Measurements from ENCODE around the gene C1QTNF12.
"Not testable (repeated sequence)": the region's sequence is repeated elsewhere in the genome, so short reads cannot be mapped to it uniquely, and the experiment has no call there.

Gene C1QTNF12

DNA sequence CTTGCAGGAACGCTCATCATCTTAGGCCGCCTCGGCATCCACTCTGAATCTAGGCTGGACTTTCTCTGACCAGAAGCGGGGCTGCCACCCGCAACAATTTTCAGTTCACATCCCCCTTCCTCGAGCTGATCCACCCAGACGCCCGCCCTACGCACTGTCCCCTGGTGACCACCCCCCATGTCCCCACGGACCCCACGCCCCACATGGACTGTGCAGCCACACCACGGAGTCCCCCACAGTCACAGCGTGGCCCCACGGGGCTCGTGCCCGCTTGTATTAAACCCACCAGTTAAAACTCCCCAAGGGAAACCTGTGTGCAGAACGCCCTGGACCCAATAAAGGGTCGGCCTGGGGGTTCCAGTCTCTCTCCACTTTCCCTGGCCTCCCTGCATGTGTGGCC lies 13.0 kb upstream of the C1QTNF12 start:
- DNase-seq (ENCODE audit: low spot score), result no peak

DNA sequence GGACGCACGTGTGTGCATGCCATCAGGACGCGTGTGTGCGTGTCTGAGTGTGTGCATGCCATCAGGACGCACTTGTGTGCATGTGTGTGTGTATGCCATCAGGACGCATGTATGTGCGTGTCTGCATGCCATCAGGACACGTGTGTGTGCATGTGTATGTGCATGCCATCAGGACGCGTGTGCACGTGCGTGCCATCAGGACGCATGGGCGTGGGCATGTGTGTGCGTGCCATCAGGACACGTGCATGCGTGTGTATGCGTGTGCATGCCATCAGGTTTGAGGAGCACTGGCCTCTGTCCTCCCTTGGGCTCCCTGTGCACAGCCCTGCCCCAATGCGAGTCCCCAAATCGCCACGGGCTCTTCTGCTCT lies 12.6 kb upstream of the C1QTNF12 start:
- DNase-seq (ENCODE audit: low spot score), result no peak

GRCh38 chr1:1256956-1257871 lies 10.7 kb upstream of the C1QTNF12 start:
- no peak for DNase-seq (ENCODE audit: low spot score)

- DNase-seq (ENCODE audit: low spot score), result no peak
Measured at GRCh38 chr1:1255611-1256010, 9.1 kb upstream of the C1QTNF12 start.

DNA sequence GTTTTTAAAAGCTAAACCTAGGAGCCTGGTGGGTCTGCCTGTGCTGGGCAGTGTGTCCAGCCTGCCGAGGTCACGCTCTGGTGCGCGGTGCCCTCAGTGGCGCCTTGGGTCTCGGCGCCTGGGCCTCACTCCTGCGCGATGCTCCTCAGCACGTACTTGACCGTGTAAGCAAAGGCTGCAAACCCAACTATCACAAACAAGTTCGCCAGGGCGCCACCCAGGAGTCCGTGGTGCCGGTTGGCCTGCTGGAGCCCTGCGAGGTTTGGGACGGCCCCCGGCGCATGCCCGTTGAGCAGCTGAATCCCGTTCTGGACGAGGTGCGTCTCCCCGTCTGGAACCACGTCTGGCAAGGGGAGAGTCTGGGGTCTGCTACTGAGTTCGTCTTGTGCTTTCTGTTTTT lies 8.6 kb upstream of the C1QTNF12 start:
- DNase-seq (ENCODE audit: low spot score), result no peak

GRCh38 chr1:1254667-1254998 lies 8.1 kb upstream of the C1QTNF12 start:
- no peak for DNase-seq (ENCODE audit: low spot score)

- no peak for DNase-seq (ENCODE audit: low spot score)
Measured at GRCh38 chr1:1253972-1254666, 7.6 kb upstream of the C1QTNF12 start.

- no peak for DNase-seq (ENCODE audit: low spot score)
Measured at GRCh38 chr1:1253314-1253713, 6.8 kb upstream of the C1QTNF12 start.

- DNase-seq (ENCODE audit: low spot score), result peak; percentile 65
Measured at GRCh38 chr1:1250786-1251284, 4.3 kb upstream of the C1QTNF12 start.

GRCh38 chr1:1248009-1248913 lies 1.7 kb upstream of the C1QTNF12 start:
- not testable (repeated sequence) for DNase-seq (ENCODE audit: low spot score)

GRCh38 chr1:1247341-1247913 lies 905 bp upstream of the C1QTNF12 start:
- DNase-seq (ENCODE audit: low spot score), result no peak

DNA sequence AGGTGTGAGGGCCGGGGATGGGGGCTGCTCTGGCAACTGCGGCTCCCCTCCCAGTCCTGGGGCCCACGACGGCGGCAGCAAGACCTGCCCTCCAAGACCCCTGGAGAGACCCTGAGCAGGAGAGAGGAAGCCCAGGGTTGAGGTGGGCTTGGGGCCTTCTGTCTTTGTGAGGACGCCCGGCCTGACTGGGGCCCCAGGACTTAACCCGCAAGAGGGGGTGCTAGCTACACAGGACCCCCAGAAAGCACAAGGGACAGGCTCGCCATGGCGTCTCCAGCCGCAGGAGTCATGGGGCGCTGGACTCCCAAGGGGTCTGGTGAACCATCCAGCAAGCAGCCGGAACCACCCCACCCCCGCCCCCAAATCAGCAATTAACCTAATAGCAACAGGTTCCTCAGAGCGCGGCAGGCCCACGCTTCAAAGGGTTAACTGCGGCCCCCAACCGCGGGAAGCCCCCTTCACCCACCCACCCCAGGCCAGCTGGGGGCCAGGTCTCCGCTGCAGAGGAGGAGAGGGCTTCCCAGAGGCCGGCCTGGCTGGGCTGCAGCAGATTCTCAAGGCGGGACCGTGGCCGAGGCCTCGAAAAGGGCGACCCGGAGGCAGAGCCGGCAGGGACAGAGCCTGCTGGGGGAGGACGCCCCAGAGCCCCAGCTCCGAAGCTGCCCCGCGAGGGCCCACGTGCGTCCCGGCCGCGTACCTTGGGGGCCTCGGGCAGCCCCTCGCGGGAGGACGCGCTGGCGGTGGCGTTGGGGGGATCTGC lies 525 bp downstream of the C1QTNF12 start:
- no peak for DNase-seq (ENCODE audit: low spot score)

GRCh38 chr1:1245178-1245816 lies 1.2 kb downstream of the C1QTNF12 start:
- no peak for DNase-seq (ENCODE audit: low spot score)

DNA sequence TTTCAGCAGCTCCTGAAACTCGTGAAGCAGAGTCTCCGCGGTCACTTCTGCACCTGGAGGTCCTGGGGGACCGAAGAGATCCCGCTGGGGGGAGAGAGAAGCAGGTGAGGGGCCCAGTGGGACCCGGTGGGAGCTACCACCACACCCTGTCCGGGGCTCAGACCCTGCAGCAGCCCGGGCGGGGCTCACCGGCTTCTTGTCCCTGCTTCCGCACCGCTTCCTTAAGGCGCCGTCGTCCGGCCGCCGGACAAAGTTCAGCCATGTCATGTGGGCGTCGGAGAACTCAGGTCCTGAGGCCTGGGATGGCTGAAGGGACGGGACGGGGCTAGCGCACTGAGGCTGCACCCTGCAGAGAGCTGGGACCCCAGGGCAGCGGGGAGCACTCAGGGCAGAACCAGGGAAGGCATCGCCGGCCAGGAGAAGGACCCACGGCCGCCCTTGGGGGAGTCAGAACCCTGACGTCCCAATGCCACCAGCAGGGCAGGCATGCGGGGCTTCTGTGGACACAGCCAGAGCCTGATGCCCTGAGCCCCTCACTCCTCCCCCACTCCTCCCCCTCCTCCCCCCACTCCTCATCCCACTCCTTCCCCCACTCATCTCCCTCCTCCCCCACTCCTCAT lies 2.2 kb downstream of the C1QTNF12 start:
- no peak for DNase-seq (ENCODE audit: low spot score)

- no peak for DNase-seq (ENCODE audit: low spot score)
Measured at GRCh38 chr1:1243807-1244191, 2.7 kb downstream of the C1QTNF12 start.

GRCh38 chr1:1243266-1243660 lies 3.3 kb downstream of the C1QTNF12 start:
- DNase-seq (ENCODE audit: low spot score), result no peak

GRCh38 chr1:1242461-1243265 lies 3.9 kb downstream of the C1QTNF12 start:
- no peak for DNase-seq (ENCODE audit: low spot score)

DNA sequence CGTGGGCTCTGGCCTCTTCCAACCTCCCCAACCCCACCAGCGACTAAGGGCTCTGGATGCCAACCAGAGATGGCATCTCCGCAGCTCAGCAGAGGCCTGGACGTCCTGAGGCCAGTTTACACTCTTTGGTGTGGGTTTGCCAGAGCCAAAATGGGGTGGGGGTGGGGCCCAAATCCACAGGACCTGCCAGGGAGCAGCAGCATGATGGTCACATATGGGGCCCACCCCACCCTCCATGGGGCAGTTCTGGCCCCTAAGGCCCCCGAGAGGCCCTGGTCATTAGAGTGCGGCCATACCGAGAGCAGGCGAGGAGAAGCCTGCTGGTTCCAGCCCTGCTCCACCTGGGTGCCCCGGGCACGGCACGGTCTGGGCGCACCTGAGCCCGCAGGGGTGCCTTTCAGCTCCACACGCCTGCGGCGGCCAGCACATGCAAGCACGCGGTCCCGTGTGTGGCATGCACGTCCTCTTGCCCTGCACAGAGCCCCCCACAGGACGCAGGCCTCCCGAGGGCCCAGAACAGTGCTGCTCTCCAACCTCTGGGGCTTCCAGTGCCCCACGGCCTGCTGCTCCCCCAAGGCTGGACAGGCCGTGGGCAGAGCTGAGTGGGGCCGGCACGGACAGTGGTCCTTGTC lies 4.8 kb downstream of the C1QTNF12 start:
- DNase-seq (ENCODE audit: low spot score), result no peak

All from CD4-positive, alpha-beta T cell treated with Interleukin-15 for 4 hours (primary cell).